ENCODE measurements around the gene WIPF2. TPM values are rescaled to one million over a fixed set of nuclear protein-coding genes. Genes with fewer than 3 reads are reported as not detected.

The WIPF2 gene
- total RNA-seq, 2 experiments from 2014 or later = 17.3 to 21.3 TPM

DNA sequence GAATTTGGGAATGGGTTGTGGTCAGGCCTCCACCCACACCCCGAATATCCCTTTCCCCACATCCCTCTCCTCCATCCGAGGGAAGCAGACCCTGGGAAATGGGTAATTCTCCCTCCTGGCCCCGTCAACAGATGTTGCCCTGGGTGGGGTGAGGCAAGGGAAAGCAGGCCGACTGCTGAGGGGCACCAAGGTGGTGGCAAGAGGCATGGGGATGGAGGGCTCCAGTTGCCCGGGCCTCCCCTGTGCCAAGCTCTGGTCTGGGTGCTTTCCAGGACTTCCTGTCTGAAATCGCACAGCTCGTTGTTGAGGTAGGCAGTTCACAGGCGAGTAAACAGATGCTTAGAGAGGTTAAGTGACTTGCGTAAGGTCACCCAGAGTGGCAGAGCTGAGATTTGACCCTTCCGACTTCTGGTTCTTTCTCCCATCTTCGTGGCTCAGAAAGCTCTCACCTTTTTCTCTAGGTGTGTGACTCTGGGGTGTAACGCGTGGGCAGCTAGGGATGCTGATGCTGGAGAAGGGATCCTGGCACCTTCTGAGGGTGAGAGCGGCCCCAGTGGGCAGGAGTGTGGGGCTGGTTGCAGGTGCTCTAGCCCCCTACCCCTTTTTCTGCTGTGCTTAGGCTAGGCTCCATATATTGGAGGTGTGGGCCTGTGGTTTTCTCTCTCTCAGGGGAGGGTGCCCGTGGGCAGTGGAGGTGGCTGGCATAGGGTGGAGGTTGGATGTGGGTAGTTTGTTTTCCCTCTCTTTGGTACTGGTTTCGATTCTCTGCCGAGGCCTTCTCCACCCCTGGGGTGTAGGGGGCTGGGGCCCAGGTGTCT, 107.1 kb downstream of the WIPF2 start:
- intact Hi-C loops (cut with DNase I, micrococcal nuclease) = no loop called here
- TF ChIP-seq, protein P1, sequence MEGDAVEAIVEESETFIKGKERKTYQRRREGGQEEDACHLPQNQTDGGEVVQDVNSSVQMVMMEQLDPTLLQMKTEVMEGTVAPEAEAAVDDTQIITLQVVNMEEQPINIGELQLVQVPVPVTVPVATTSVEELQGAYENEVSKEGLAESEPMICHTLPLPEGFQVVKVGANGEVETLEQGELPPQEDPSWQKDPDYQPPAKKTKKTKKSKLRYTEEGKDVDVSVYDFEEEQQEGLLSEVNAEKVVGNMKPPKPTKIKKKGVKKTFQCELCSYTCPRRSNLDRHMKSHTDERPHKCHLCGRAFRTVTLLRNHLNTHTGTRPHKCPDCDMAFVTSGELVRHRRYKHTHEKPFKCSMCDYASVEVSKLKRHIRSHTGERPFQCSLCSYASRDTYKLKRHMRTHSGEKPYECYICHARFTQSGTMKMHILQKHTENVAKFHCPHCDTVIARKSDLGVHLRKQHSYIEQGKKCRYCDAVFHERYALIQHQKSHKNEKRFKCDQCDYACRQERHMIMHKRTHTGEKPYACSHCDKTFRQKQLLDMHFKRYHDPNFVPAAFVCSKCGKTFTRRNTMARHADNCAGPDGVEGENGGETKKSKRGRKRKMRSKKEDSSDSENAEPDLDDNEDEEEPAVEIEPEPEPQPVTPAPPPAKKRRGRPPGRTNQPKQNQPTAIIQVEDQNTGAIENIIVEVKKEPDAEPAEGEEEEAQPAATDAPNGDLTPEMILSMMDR (IDR thresholded peaks at IDR 0.05) = no peak

DNA sequence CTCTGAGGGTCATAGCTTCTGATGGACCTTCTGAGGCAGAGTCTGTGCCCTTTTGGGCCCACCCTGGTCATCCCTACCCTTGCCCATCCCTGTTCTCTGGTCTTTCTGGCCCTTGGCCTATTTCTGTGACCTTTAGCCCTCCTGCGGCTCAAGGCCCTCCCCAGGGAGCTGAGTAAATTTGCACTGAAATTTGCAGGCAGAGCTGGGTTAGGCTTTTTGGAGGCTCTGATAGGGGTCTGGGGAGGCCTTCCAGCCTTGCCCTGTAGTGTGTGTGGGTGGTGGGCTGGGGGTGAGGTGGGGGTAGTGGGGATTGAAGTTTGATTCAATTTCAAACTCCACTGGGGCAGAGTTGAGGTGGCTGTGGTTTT, 107.7 kb downstream of the WIPF2 start:
- peak overlapping the region; percentile 84 for H3K4me3 Mint-ChIP-seq
- Histone ChIP-seq H3K27ac (ENCODE audit: low read depth in 1 of 2, low read length in 2 of 2) (peak overlapping the region; percentile 92 to 99), H3K36me3 (ENCODE audit: insufficient read depth, low read length) (peaks cover 14% of the 10 kb centered on the region), H3K9me3 (ENCODE audit: control insufficient read depth in 1 of 2, insufficient read depth in 1 of 2, low read length in 2 of 2) (no peaks in the 10 kb centered on the region), H3K27me3 (ENCODE audit: control insufficient read depth in 1 of 2, insufficient read depth in 2 of 2, low read length in 2 of 2) (no peaks in the 10 kb centered on the region), H3K4me1 (ENCODE audit: insufficient read depth, low read length) (peaks cover 99% of the 10 kb centered on the region), H3K4me3 (ENCODE audit: low read length) (peak overlapping the region; percentile 49)
- intact Hi-C loops (cut with DNase I, micrococcal nuclease) = no loop called here
- H3K9me3 Mint-ChIP-seq = no peaks in the 10 kb centered on the region
- no peaks in the 10 kb centered on the region for H3K27me3 Mint-ChIP-seq
- peak overlapping the region; percentile 99 for H3K27ac Mint-ChIP-seq
- ChIA-PET CTCF (interaction anchor here (1.0 to 3.9 kb wide), 5 partner anchors 9 to 213 kb away, joined by 3 to 30 read pairs (median 3); no protein-coding TSS in a partner anchor), POLR2A (interaction anchor here (0.6 to 4.7 kb wide), 20 partner anchors 8 to 346 kb away, joined by 3 to 30 read pairs (median 6); partner anchors contain the start of genes PSMD3, RARA and WIPF2)
- peaks cover 96% of the 10 kb centered on the region for H3K4me1 Mint-ChIP-seq (ENCODE audit: low read depth)
- DNase-seq = no peak
- no peak for ATAC-seq (ENCODE audit: poor library complexity)
- TF ChIP-seq, protein P1 (IDR thresholded peaks at IDR 0.05) = no peak
- peaks cover 41% of the 10 kb centered on the region for H3K36me3 Mint-ChIP-seq (ENCODE audit: low read depth)

More for the DNA sequence above, 107.1 kb downstream of the WIPF2 start:
- Histone ChIP-seq H3K4me1 (ENCODE audit: insufficient read depth, low read length) (peaks cover 99% of the 10 kb centered on the region), H3K27me3 (ENCODE audit: control insufficient read depth in 1 of 2, insufficient read depth in 2 of 2, low read length in 2 of 2) (no peaks in the 10 kb centered on the region), H3K9me3 (ENCODE audit: control insufficient read depth in 1 of 2, insufficient read depth in 1 of 2, low read length in 2 of 2) (no peaks in the 10 kb centered on the region), H3K36me3 (ENCODE audit: insufficient read depth, low read length) (peaks cover 8% of the 10 kb centered on the region), H3K27ac (ENCODE audit: low read depth in 1 of 2, low read length in 2 of 2) (peak overlapping the region; percentile 92 to 99), H3K4me3 (ENCODE audit: low read length) (peak overlapping the region; percentile 49)
- Mint-ChIP-seq H3K36me3 (ENCODE audit: low read depth) (peaks cover 38% of the 10 kb centered on the region), H3K4me1 (ENCODE audit: low read depth) (peaks cover 96% of the 10 kb centered on the region), H3K27ac (peak overlapping the region; percentile 99), H3K9me3 (no peaks in the 10 kb centered on the region), H3K4me3 (peak overlapping the region; percentile 84), H3K27me3 (no peaks in the 10 kb centered on the region)
- ATAC-seq (ENCODE audit: poor library complexity) (peak; percentile 24), DNase-seq (peak; percentile 44 to 90 (median 58))
- ChIA-PET POLR2A (interaction anchor here (0.7 to 4.7 kb wide), 21 partner anchors 7 to 346 kb away, joined by 3 to 30 read pairs (median 6); partner anchors contain the start of genes PSMD3, RARA, TOP2A and WIPF2), CTCF (interaction anchor here (0.9 to 4.4 kb wide), 7 partner anchors 8 to 37 kb away, joined by 3 to 30 read pairs (median 5); no protein-coding TSS in a partner anchor)

DNA sequence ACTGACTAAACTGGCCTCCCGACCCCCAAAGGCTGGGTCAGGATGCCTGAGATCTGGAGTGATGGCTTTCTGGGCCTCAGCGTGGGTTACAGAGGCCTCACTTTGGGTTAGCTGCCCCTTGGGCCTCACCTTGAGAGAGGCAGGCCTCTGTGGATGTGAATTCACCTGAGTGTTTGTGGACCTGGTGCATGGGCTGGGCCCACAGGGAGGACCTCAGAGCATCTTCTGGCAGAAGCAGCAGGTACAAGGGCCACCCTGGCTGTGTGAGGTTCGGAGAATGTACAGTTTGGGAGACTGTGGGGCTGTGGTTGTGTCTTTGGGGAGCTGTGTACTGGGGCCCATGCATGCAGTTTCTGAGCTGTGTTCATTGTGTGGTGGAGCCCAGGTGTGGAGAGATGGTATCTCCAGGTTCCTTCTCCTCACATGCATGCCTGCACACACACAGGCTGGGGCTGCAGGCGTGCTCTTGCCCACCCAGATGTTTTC, 108.2 kb downstream of the WIPF2 start:
- TF ChIP-seq, protein P1 (IDR thresholded peaks at IDR 0.05) = no peak
- no peaks in the 10 kb centered on the region for H3K27me3 ChIP-seq (ENCODE audit: control insufficient read depth in 1 of 2, insufficient read depth in 2 of 2, low read length in 2 of 2)
- peaks cover 99% of the 10 kb centered on the region for H3K4me1 ChIP-seq (ENCODE audit: insufficient read depth, low read length)
- no peaks in the 10 kb centered on the region for H3K9me3 ChIP-seq (ENCODE audit: control insufficient read depth in 1 of 2, insufficient read depth in 1 of 2, low read length in 2 of 2)
- Mint-ChIP-seq H3K27ac (peak overlapping the region; percentile 99), H3K9me3 (no peaks in the 10 kb centered on the region), H3K27me3 (no peaks in the 10 kb centered on the region), H3K36me3 (ENCODE audit: low read depth) (peaks cover 38% of the 10 kb centered on the region), H3K4me3 (peak overlapping the region; percentile 84), H3K4me1 (ENCODE audit: low read depth) (peaks cover 93% of the 10 kb centered on the region)
- ChIA-PET POLR2A (interaction anchor here (0.6 to 4.7 kb wide), 16 partner anchors 8 to 215 kb away, joined by 3 to 30 read pairs (median 8); partner anchors contain the start of gene RARA), CTCF (interaction anchor here (1.0 to 3.9 kb wide), 7 partner anchors 9 to 213 kb away, joined by 3 to 30 read pairs (median 3); no protein-coding TSS in a partner anchor)
- peaks cover 19% of the 10 kb centered on the region for H3K36me3 ChIP-seq (ENCODE audit: insufficient read depth, low read length)
- H3K27ac ChIP-seq (ENCODE audit: low read depth in 1 of 2, low read length in 2 of 2) = peak overlapping the region; percentile 92 to 99
- peak in 2 of 14 experiments; percentile 20 to 41 for DNase-seq
- no peak for ATAC-seq (ENCODE audit: poor library complexity)
- H3K4me3 ChIP-seq (ENCODE audit: low read length) = peak overlapping the region; percentile 49
- intact Hi-C loops (cut with DNase I, micrococcal nuclease) = no loop called here
